Fibroblast of lung (primary cell): ENCODE measurements around the gene NOB1. TPM values are rescaled to one million over a fixed set of nuclear protein-coding genes. Genes with fewer than 3 reads are reported as not detected.

Experiments used
- DNase-seq, 2 donors: peaks; one replicate each; pipeline versions ENCODE4 v3.0.0 to v3.0.0-alpha.2; 2010; ENCODE audit warnings: low read depth in 2 of 2
- H2AFZ ChIP-seq: 2 replicates; pipeline ENCODE4 v1.5.1; 2012; ENCODE audit warnings: low read length, control low read depth, inconsistent platforms
- H3K27ac ChIP-seq: 2 replicates; pipeline ENCODE4 v1.5.1; 2011; ENCODE audit warnings: low read length, control low read depth; ENCODE audit not compliant: insufficient read depth
- H3K27me3 ChIP-seq: 2 replicates; pipeline ENCODE4 v1.5.1; 2011; ENCODE audit warnings: mild to moderate bottlenecking, low read length; ENCODE audit not compliant: control insufficient read depth, insufficient read depth
- H3K36me3 ChIP-seq: 2 replicates; pipeline ENCODE4 v1.5.1; 2011; ENCODE audit warnings: low read length; ENCODE audit not compliant: control insufficient read depth, insufficient read depth
- H3K4me1 ChIP-seq: 2 replicates; pipeline ENCODE4 v1.5.1; 2011; ENCODE audit warnings: low read length; ENCODE audit not compliant: control insufficient read depth, insufficient read depth; ENCODE audit errors: extremely low read depth
- H3K4me2 ChIP-seq: 2 replicates; pipeline ENCODE4 v1.5.1; 2011; ENCODE audit warnings: low read length, control low read depth; ENCODE audit not compliant: insufficient read depth; ENCODE audit errors: extremely low read depth
- H3K4me3 ChIP-seq, 4 experiments: fragments of 200-600 bp in 1 of 4; sonication (generic) in 1 of 4; replicated peaks in 1 of 4; 2 replicates each; pipeline ENCODE4 v1.5.1; 2011 to 2016; ENCODE audit warnings: low read length in 4 of 4, low read depth in 3 of 4, mild to moderate bottlenecking in 3 of 4, control low read depth in 2 of 4, inconsistent platforms in 1 of 4, mixed read lengths in 1 of 4; ENCODE audit not compliant: insufficient read depth in 1 of 4; ENCODE audit errors: control extremely low read depth in 1 of 4
- H3K79me2 ChIP-seq: 2 replicates; pipeline ENCODE4 v1.5.1; 2012; ENCODE audit warnings: mild to moderate bottlenecking, low read length, inconsistent platforms; ENCODE audit not compliant: control insufficient read depth, insufficient read depth
- H3K9ac ChIP-seq: 2 replicates; pipeline ENCODE4 v1.5.1; 2011; ENCODE audit warnings: mild to moderate bottlenecking, low read length, control low read depth; ENCODE audit not compliant: insufficient read depth
- H3K9me3 ChIP-seq: 2 replicates; pipeline ENCODE4 v1.5.1; 2012; ENCODE audit warnings: low read depth, low read length; ENCODE audit not compliant: control insufficient read depth, insufficient read depth
- H4K20me1 ChIP-seq: 2 replicates; pipeline ENCODE4 v1.5.1; 2011; ENCODE audit warnings: low read length; ENCODE audit not compliant: control insufficient read depth, insufficient read depth; ENCODE audit errors: extremely low read depth
- EZH2 ChIP-seq: IDR thresholded peaks from 2 replicates; pipeline ENCODE4 v1.5.1; 2012; ENCODE audit warnings: low read length, control low read depth, mild to moderate bottlenecking; ENCODE audit errors: missing control alignments
- polyA plus RNA-seq, 2 donors: library from polyadenylated mRNA; depleted of rRNA in 1 of 2; stranded (reverse) in 1 of 2; unstranded in 1 of 2; fragments of >200 nt; gene quantifications; 2 replicates each; pipeline ENCODE4 v1.2.1, GENCODE V29; 2011 to 2012; ENCODE audit warnings: missing spikeins in 1 of 2
- total RNA-seq: library from RNA; depleted of rRNA; stranded (reverse); fragments of >200 nt; gene quantifications from 2 replicates; pipeline ENCODE4 v1.2.1, GENCODE V29; 2014
- TF ChIP-seq, protein P1 (sequence below), 2 donors: IDR thresholded peaks in 1 of 2; conservative IDR thresholded peaks in 1 of 2; 1 replicate in 1 of 2; 2 replicates in 1 of 2; pipeline ENCODE4 v1.5.1; 2011 to 2012; ENCODE audit warnings: low read length in 2 of 2, control low read depth in 1 of 2, inconsistent platforms in 1 of 2, low read depth in 1 of 2, mild to moderate bottlenecking in 1 of 2

NOB1 gene
- total and polyA plus RNA-seq, 2 donors (not counting 1 experiment from before 2014, with no cell fraction given): 25.1 to 45.0 TPM

DNA sequence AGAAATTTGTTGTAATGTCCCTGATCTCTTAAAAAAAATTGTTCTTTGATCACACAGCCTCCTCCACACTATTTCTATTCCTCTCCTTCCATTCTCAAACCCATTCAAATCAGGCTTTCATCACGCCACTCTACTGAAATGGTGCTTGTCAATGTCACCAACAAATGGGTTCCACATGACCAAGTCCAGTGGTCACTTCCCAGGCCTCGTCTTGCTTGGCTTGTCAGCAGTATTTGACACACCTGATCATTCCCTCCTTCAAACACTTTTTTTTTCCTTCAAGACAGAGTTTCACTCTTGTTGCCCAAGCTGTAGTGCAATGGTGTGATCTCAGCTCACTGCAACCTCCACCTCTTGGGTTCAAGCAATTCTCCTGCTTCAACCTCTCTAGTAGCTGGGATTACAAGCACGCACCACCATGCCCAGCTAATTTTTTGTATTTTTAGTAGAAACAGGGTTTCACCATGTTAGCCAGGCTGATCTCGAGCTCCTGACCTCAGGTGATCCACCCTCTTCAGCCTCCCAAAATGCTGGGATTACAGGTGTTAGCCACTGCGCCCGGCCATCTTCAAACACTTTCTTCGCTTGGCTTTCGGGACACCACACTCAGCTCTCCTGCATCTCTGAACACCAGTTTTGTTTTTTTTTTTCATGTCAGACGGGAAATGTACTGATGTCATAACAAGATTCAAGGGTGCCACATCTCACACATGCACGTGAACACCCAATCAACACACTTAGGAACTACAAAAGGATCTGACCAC, 46.6 kb downstream of the NOB1 start:
- H3K27me3 ChIP-seq: no peaks in the 10 kb centered on the region
- peaks cover 9% of the 10 kb centered on the region for H3K36me3 ChIP-seq

DNA sequence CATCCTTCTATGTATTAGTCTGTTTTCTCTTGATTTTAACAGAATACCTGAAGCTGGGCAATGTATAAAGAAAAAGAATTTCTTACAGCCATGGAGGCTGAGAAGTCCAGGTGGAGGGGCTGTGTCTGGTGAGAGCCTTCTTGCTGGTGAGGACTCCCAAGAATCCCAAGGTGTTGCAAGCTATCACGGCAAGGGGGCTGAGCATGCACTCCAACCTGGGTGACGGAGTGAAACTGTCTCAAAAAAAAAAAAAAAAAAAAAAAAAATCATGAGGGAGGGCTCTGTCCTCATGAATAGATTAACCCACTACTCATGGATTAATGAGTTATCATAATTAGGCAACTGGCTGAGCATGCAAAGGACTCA, 47.8 kb downstream of the NOB1 start:
- no peaks in the 10 kb centered on the region for H4K20me1 ChIP-seq
- peaks cover 7% of the 10 kb centered on the region for H3K36me3 ChIP-seq
- H3K9me3 ChIP-seq: no peaks in the 10 kb centered on the region
- no peak overlapping the region for H3K4me2 ChIP-seq
- DNase-seq: no peak
- no peaks in the 10 kb centered on the region for H3K79me2 ChIP-seq
- TF ChIP-seq EZH2: no peak
- TF ChIP-seq, protein P1, sequence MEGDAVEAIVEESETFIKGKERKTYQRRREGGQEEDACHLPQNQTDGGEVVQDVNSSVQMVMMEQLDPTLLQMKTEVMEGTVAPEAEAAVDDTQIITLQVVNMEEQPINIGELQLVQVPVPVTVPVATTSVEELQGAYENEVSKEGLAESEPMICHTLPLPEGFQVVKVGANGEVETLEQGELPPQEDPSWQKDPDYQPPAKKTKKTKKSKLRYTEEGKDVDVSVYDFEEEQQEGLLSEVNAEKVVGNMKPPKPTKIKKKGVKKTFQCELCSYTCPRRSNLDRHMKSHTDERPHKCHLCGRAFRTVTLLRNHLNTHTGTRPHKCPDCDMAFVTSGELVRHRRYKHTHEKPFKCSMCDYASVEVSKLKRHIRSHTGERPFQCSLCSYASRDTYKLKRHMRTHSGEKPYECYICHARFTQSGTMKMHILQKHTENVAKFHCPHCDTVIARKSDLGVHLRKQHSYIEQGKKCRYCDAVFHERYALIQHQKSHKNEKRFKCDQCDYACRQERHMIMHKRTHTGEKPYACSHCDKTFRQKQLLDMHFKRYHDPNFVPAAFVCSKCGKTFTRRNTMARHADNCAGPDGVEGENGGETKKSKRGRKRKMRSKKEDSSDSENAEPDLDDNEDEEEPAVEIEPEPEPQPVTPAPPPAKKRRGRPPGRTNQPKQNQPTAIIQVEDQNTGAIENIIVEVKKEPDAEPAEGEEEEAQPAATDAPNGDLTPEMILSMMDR (conservative IDR thresholded peaks at IDR 0.05 in 1 of 2, IDR thresholded peaks at IDR 0.05 in 1 of 2; ENCODE audit: low read depth in 1 of 2, low read length in 2 of 2): no peak
- H2AFZ ChIP-seq: no peak overlapping the region
- H3K4me1 ChIP-seq: peaks cover 3% of the 10 kb centered on the region
- H3K27ac ChIP-seq: no peak overlapping the region
- no peaks in the 10 kb centered on the region for H3K27me3 ChIP-seq
- H3K9ac ChIP-seq: no peak overlapping the region
- H3K4me3 ChIP-seq: no peak overlapping the region

More for the DNA sequence above, 46.6 kb downstream of the NOB1 start:
- no peaks in the 10 kb centered on the region for H3K9me3 ChIP-seq
- no peaks in the 10 kb centered on the region for H3K79me2 ChIP-seq
- no peak overlapping the region for H3K27ac ChIP-seq
- no peak overlapping the region for H2AFZ ChIP-seq
- no peaks in the 10 kb centered on the region for H4K20me1 ChIP-seq
- H3K4me3 ChIP-seq: no peak overlapping the region
- DNase-seq: no peak
- peaks cover 3% of the 10 kb centered on the region for H3K4me1 ChIP-seq
- TF ChIP-seq, protein P1 (conservative IDR thresholded peaks at IDR 0.05 in 1 of 2, IDR thresholded peaks at IDR 0.05 in 1 of 2; ENCODE audit: low read depth in 1 of 2, low read length in 2 of 2): no peak
- no peak for TF ChIP-seq EZH2
- no peak overlapping the region for H3K4me2 ChIP-seq
- H3K9ac ChIP-seq: no peak overlapping the region

DNA sequence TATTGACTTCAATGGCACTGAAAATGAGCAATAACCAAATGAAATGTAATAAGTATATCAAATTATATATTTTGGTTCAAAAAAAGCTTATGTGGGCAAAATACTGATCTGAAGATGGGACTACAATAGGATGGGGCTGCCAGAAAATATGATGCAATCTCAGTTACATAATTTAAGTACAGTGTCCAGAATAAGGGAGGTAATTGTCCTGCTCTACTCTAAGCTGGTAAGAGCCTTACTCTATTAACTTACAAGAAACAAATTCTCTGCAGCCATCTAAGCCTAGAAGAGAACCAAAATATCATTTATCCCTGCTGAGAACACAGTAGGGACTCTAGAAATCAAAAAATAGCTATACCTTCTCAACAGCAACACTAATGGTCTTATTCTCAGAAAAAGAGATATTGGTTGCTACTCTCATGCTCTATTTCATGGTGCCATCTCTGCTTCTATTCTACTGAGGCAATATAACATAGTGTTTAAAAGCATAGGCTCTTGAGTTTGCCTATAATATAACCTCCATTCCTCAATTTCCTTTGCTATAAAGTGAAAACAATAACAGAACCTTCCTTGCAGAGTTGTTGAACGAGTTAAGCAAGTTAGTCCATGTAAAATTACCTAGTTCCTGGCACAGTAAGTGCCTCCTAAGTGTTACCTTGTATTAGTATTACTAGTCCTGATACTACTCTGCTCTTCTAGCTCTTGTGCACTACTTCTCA, 48.3 kb downstream of the NOB1 start:
- Histone ChIP-seq H3K4me1 (peaks cover 3% of the 10 kb centered on the region), H3K9ac (no peak overlapping the region), H3K4me3 (no peak overlapping the region), H3K27ac (no peak overlapping the region), H3K9me3 (no peaks in the 10 kb centered on the region), H2AFZ (no peak overlapping the region), H3K4me2 (no peak overlapping the region), H4K20me1 (no peaks in the 10 kb centered on the region), H3K27me3 (no peaks in the 10 kb centered on the region), H3K79me2 (no peaks in the 10 kb centered on the region), H3K36me3 (peaks cover 5% of the 10 kb centered on the region)
- TF ChIP-seq, protein P1 (conservative IDR thresholded peaks at IDR 0.05 in 1 of 2, IDR thresholded peaks at IDR 0.05 in 1 of 2; ENCODE audit: low read depth in 1 of 2, low read length in 2 of 2): no peak
- peak in 1 of 2 donors; percentile 30 for DNase-seq
